Endothelial cell of umbilical vein (primary cell): ENCODE results near the gene GSC2.

ENCODE experiments used
- JUN ChIP-seq: IDR thresholded peaks from 2 replicates; pipeline ENCODE4 v1.6.1; 2011; ENCODE audit warnings: borderline replicate concordance, low read depth; ENCODE audit not compliant: insufficient read length, insufficient read depth
- MYC ChIP-seq: IDR thresholded peaks from one replicate; pipeline ENCODE4 v1.6.1; 2011; ENCODE audit warnings: mild to moderate bottlenecking, low read depth, low read length
- POLR2A ChIP-seq: IDR thresholded peaks from 2 replicates; pipeline ENCODE4 v1.6.1; 2012; ENCODE audit warnings: low read depth, mild to moderate bottlenecking, control low read depth, low read length
- TF ChIP-seq, protein P1 (sequence below), 2 donors: IDR thresholded peaks; 1 replicate in 1 of 2; 2 replicates in 1 of 2; pipeline ENCODE4 v1.5.1; 2011; ENCODE audit warnings: low read length in 2 of 2, mild to moderate bottlenecking in 2 of 2, moderate library complexity in 2 of 2, control low read depth in 1 of 2, inconsistent platforms in 1 of 2, low read depth in 1 of 2; ENCODE audit not compliant: insufficient read depth in 1 of 2; ENCODE audit errors: extremely low read depth in 1 of 2
- TF ChIP-seq, protein P2 (sequence below): IDR thresholded peaks from 2 replicates; pipeline ENCODE4 v1.6.1; 2011; ENCODE audit not compliant: insufficient read depth, insufficient read length

DNA sequence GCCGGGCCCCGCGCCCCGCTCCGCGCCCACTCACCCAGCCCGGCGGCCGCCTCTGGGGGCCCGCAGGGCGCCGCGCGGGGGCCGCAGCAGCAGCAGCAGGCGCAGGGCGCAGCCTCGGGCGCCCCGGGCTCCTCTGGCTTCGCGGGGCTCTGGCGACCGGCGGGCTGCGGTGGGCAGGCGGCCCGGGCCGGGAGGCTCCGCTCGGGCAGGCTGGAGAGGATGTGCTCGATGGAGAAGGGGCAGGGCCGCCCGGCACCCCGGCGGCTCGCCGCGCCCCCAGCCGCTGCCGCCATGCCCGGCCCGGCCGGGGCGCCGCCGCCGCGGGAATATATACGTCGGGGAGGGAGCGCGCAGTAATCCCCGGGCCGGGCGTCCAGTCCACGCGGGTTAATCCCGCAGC, at the start of gene GSC2:
- TF ChIP-seq, protein P1, sequence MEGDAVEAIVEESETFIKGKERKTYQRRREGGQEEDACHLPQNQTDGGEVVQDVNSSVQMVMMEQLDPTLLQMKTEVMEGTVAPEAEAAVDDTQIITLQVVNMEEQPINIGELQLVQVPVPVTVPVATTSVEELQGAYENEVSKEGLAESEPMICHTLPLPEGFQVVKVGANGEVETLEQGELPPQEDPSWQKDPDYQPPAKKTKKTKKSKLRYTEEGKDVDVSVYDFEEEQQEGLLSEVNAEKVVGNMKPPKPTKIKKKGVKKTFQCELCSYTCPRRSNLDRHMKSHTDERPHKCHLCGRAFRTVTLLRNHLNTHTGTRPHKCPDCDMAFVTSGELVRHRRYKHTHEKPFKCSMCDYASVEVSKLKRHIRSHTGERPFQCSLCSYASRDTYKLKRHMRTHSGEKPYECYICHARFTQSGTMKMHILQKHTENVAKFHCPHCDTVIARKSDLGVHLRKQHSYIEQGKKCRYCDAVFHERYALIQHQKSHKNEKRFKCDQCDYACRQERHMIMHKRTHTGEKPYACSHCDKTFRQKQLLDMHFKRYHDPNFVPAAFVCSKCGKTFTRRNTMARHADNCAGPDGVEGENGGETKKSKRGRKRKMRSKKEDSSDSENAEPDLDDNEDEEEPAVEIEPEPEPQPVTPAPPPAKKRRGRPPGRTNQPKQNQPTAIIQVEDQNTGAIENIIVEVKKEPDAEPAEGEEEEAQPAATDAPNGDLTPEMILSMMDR (IDR thresholded peaks at IDR 0.05; ENCODE audit: extremely low read depth in 1 of 2, insufficient read depth in 1 of 2, low read depth in 1 of 2, low read length in 2 of 2), result no peak
- TF ChIP-seq POLR2A (no peak), JUN (no peak), MYC (no peak)
- TF ChIP-seq, protein P2, sequence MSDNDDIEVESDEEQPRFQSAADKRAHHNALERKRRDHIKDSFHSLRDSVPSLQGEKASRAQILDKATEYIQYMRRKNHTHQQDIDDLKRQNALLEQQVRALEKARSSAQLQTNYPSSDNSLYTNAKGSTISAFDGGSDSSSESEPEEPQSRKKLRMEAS, result no peak
